Activated T-cell treated with anti-CD3 and anti-CD28 coated beads, Interleukin-2, amount 50 U/mL, for 24 hours (primary cell): ENCODE results near the gene MEDAG.

ENCODE experiments used
- DNase-seq: peaks from one replicate; pipeline ENCODE4 v3.0.0-alpha.2; 2020
- H3K27ac Mint-ChIP-seq: 2 replicates; pipeline ENCODE4 v1.8.0; 2020; ENCODE audit warnings: mild to moderate bottlenecking, mixed read lengths
- H3K27me3 Mint-ChIP-seq: 2 replicates; pipeline ENCODE4 v1.8.0; 2020; ENCODE audit warnings: mixed read lengths
- H3K36me3 Mint-ChIP-seq: 2 replicates; pipeline ENCODE4 v1.8.0; 2020; ENCODE audit warnings: low read depth, mixed read lengths
- H3K4me1 Mint-ChIP-seq: 2 replicates; pipeline ENCODE4 v1.8.0; 2020; ENCODE audit warnings: low read depth, mixed read lengths
- H3K4me3 Mint-ChIP-seq: 2 replicates; pipeline ENCODE4 v1.8.0; 2020; ENCODE audit warnings: mild to moderate bottlenecking, moderate library complexity, mixed read lengths
- H3K9me3 Mint-ChIP-seq: 2 replicates; pipeline ENCODE4 v1.8.0; 2020; ENCODE audit warnings: mixed read lengths

Gene MEDAG

GRCh38 chr13:30882026-30882850 is 23.8 kb upstream of the MEDAG start:
- Mint-ChIP-seq H3K36me3 (no peaks in the 10 kb centered on the region), H3K4me3 (no peak overlapping the region), H3K27ac (no peak overlapping the region), H3K27me3 (peaks cover 32% of the 10 kb centered on the region), H3K4me1 (peaks cover 16% of the 10 kb centered on the region), H3K9me3 (peaks cover 8% of the 10 kb centered on the region)
- DNase-seq = no peak

- Mint-ChIP-seq H3K36me3 (no peaks in the 10 kb centered on the region), H3K27me3 (peaks cover 32% of the 10 kb centered on the region), H3K4me1 (peaks cover 16% of the 10 kb centered on the region), H3K27ac (no peak overlapping the region), H3K4me3 (no peak overlapping the region), H3K9me3 (peaks cover 8% of the 10 kb centered on the region)
- DNase-seq = no peak
Measured at GRCh38 chr13:30882996-30883766, 22.9 kb upstream of the MEDAG start.

- Mint-ChIP-seq H3K27ac (peak overlapping the region; percentile 47), H3K9me3 (peaks cover 9% of the 10 kb centered on the region), H3K36me3 (no peaks in the 10 kb centered on the region), H3K4me1 (peaks cover 16% of the 10 kb centered on the region), H3K27me3 (peaks cover 27% of the 10 kb centered on the region), H3K4me3 (no peak overlapping the region)
- DNase-seq = no peak
Measured at GRCh38 chr13:30884543-30884942, 21.5 kb upstream of the MEDAG start.

- peaks cover 20% of the 10 kb centered on the region for H3K27me3 Mint-ChIP-seq
Measured at GRCh38 chr13:30889196-30889690, 16.8 kb upstream of the MEDAG start.

GRCh38 chr13:30892966-30893365 is 13.1 kb upstream of the MEDAG start:
- H3K36me3 Mint-ChIP-seq = no peaks in the 10 kb centered on the region

More at GRCh38 chr13:30889196-30889690, 16.8 kb upstream of the MEDAG start:
- H3K36me3 Mint-ChIP-seq = no peaks in the 10 kb centered on the region
- H3K9me3 Mint-ChIP-seq = peaks cover 8% of the 10 kb centered on the region
- peaks cover 13% of the 10 kb centered on the region for H3K4me1 Mint-ChIP-seq
- H3K4me3 Mint-ChIP-seq = no peak overlapping the region
- DNase-seq = no peak
- no peak overlapping the region for H3K27ac Mint-ChIP-seq

GRCh38 chr13:30895773-30896172 is 10.3 kb upstream of the MEDAG start:
- H3K9me3 Mint-ChIP-seq = no peaks in the 10 kb centered on the region
- peaks cover 22% of the 10 kb centered on the region for H3K4me1 Mint-ChIP-seq
- H3K27ac Mint-ChIP-seq = no peak overlapping the region
- H3K4me3 Mint-ChIP-seq = no peak overlapping the region
- DNase-seq = no peak
- no peaks in the 10 kb centered on the region for H3K36me3 Mint-ChIP-seq
- H3K27me3 Mint-ChIP-seq = peaks cover 55% of the 10 kb centered on the region

More at GRCh38 chr13:30892966-30893365, 13.1 kb upstream of the MEDAG start:
- no peak overlapping the region for H3K27ac Mint-ChIP-seq
- no peak for DNase-seq
- H3K4me1 Mint-ChIP-seq = no peaks in the 10 kb centered on the region
- H3K9me3 Mint-ChIP-seq = peaks cover 4% of the 10 kb centered on the region
- no peak overlapping the region for H3K4me3 Mint-ChIP-seq
- H3K27me3 Mint-ChIP-seq = peaks cover 38% of the 10 kb centered on the region

GRCh38 chr13:30898070-30898469 is 8.0 kb upstream of the MEDAG start:
- Mint-ChIP-seq H3K36me3 (no peaks in the 10 kb centered on the region), H3K4me1 (peaks cover 29% of the 10 kb centered on the region), H3K27me3 (peaks cover 59% of the 10 kb centered on the region), H3K4me3 (no peak overlapping the region), H3K27ac (no peak overlapping the region), H3K9me3 (no peaks in the 10 kb centered on the region)
- DNase-seq = no peak

- Mint-ChIP-seq H3K9me3 (no peaks in the 10 kb centered on the region), H3K4me3 (no peak overlapping the region), H3K4me1 (peaks cover 29% of the 10 kb centered on the region), H3K27me3 (peaks cover 60% of the 10 kb centered on the region), H3K36me3 (no peaks in the 10 kb centered on the region), H3K27ac (peak overlapping the region; percentile 9)
- DNase-seq = peak; percentile 30
Measured at GRCh38 chr13:30898678-30899241, 7.3 kb upstream of the MEDAG start.

- peaks cover 71% of the 10 kb centered on the region for H3K27me3 Mint-ChIP-seq
- no peak overlapping the region for H3K4me3 Mint-ChIP-seq
- H3K27ac Mint-ChIP-seq = no peak overlapping the region
- no peaks in the 10 kb centered on the region for H3K9me3 Mint-ChIP-seq
- no peak for DNase-seq
- no peaks in the 10 kb centered on the region for H3K36me3 Mint-ChIP-seq
- H3K4me1 Mint-ChIP-seq = peaks cover 30% of the 10 kb centered on the region
Measured at GRCh38 chr13:30900436-30900835, 5.6 kb upstream of the MEDAG start.

GRCh38 chr13:30900952-30901749 is 4.9 kb upstream of the MEDAG start:
- no peak overlapping the region for H3K4me3 Mint-ChIP-seq
- peaks cover 71% of the 10 kb centered on the region for H3K27me3 Mint-ChIP-seq
- H3K27ac Mint-ChIP-seq = no peak overlapping the region
- peaks cover 32% of the 10 kb centered on the region for H3K4me1 Mint-ChIP-seq
- no peaks in the 10 kb centered on the region for H3K36me3 Mint-ChIP-seq
- no peak for DNase-seq
- no peaks in the 10 kb centered on the region for H3K9me3 Mint-ChIP-seq

GRCh38 chr13:30904043-30904442 is 2.0 kb upstream of the MEDAG start:
- H3K27ac Mint-ChIP-seq = no peak overlapping the region
- no peaks in the 10 kb centered on the region for H3K36me3 Mint-ChIP-seq
- no peak for DNase-seq
- peaks cover 26% of the 10 kb centered on the region for H3K4me1 Mint-ChIP-seq
- no peaks in the 10 kb centered on the region for H3K9me3 Mint-ChIP-seq
- no peak overlapping the region for H3K4me3 Mint-ChIP-seq
- peaks cover 74% of the 10 kb centered on the region for H3K27me3 Mint-ChIP-seq

- Mint-ChIP-seq H3K9me3 (no peaks in the 10 kb centered on the region), H3K27ac (no peak overlapping the region), H3K36me3 (no peaks in the 10 kb centered on the region), H3K4me3 (no peak overlapping the region), H3K4me1 (peaks cover 6% of the 10 kb centered on the region), H3K27me3 (peaks cover 72% of the 10 kb centered on the region)
- no peak for DNase-seq
Measured at GRCh38 chr13:30906411-30907051, 460 bp downstream of the MEDAG start.

GRCh38 chr13:30907121-30907861 is 1.2 kb downstream of the MEDAG start:
- no peaks in the 10 kb centered on the region for H3K36me3 Mint-ChIP-seq
- no peak overlapping the region for H3K27ac Mint-ChIP-seq
- H3K27me3 Mint-ChIP-seq = peaks cover 71% of the 10 kb centered on the region

More at GRCh38 chr13:30907121-30907861, 1.2 kb downstream of the MEDAG start:
- no peak for DNase-seq
- H3K4me3 Mint-ChIP-seq = no peak overlapping the region
- H3K4me1 Mint-ChIP-seq = peaks cover 6% of the 10 kb centered on the region
- no peaks in the 10 kb centered on the region for H3K9me3 Mint-ChIP-seq
